Retinal pigment epithelial cell (primary cell): ENCODE measurements around the gene PPP6C.

Experiments
- DNase-seq: peaks from one replicate; pipeline ENCODE4 v3.0.0-alpha.2; 2010; ENCODE audit warnings: low read depth
- H3K4me3 ChIP-seq: 2 replicates; pipeline ENCODE4 v1.5.1; 2011; ENCODE audit warnings: mild to moderate bottlenecking, low read length, control low read depth, moderate library complexity
- CTCF ChIP-seq: conservative IDR thresholded peaks from 2 replicates; pipeline ENCODE4 v1.5.1; 2011; ENCODE audit warnings: low read depth, low read length, control low read depth, inconsistent platforms

Gene PPP6C

DNA sequence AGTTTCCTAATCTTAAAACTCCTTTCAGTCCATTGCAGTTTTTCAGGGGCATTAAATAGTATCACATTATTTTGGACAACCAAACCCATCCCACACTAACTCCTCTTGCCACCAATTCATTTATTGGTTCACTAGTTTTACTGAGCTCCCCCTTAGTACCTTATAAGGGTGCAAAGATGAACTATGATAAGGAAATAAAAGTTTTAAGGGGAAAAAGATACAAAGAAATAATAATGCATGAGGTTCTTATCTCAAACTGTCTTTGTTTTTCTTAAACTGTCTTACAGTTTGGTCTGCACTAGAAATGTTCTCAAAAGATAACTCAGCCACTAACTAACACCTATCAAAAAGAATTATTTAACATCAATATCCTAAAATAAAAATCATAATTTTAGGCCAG lies 54.6 kb downstream of the PPP6C start:
- no peak for TF ChIP-seq CTCF
- H3K4me3 ChIP-seq: no peak overlapping the region
- no peak for DNase-seq

DNA sequence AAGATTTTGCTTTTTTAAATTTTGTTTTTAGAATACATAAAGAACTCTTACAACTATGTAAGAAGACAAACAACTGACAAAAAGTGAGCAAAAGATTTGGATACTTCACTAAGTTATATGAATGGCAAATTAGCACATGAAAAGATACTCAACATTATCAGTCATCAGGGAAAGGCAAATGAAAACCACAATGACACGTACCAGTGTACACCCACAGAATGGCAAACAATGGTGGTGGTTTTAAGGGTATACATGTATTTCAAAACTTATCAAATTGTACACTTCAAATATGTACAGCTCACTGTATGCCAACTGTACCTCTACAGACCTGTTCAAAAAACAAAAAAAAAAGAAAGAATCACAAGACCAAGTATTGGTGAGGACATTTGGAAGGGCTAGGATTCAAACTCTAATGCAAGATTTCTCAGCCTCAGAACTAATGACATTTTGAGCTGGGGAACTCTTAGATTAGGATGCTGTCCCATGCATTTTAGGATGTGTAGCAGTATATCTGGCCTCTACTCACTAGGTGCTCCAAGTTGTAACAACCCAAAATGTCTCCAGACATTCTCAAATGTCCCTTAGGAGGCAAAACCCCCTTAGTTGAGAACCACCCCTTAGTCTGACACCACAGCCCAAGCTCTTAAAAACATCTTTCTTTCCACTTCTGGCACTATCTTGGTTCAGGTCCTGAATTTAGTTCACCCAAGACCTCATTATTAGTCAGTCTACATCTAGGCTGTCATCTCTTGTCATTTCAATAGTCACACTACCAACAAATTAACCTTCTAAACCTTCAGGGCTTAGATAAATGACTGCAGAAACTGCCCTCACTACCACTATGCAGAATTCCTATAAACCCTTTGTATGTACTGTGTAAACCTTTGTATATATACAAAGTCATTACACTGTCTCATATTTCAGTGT lies 55.9 kb downstream of the PPP6C start:
- no peak overlapping the region for H3K4me3 ChIP-seq
- TF ChIP-seq CTCF: no peak
- no peak for DNase-seq

DNA sequence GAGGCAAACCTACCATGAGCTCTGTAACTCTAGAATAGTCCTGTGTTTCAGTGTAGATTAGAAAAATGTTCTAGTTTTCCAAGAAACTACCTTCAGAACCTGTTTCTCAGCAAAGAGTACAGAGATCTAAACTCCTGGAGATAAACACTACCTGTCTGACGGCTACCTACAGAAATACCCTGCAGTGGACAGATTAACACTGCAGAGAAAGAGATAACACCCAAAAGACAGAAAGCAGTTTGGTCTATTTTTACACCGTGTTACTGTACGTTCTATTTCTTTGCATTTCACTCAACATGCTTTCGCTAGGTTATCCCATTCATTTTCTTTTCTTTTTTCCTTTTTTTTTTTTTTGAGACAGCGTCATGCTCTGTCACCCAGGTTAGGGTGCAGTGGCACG lies 57.8 kb downstream of the PPP6C start:
- no peak overlapping the region for H3K4me3 ChIP-seq
- TF ChIP-seq CTCF: no peak
- DNase-seq: no peak

DNA sequence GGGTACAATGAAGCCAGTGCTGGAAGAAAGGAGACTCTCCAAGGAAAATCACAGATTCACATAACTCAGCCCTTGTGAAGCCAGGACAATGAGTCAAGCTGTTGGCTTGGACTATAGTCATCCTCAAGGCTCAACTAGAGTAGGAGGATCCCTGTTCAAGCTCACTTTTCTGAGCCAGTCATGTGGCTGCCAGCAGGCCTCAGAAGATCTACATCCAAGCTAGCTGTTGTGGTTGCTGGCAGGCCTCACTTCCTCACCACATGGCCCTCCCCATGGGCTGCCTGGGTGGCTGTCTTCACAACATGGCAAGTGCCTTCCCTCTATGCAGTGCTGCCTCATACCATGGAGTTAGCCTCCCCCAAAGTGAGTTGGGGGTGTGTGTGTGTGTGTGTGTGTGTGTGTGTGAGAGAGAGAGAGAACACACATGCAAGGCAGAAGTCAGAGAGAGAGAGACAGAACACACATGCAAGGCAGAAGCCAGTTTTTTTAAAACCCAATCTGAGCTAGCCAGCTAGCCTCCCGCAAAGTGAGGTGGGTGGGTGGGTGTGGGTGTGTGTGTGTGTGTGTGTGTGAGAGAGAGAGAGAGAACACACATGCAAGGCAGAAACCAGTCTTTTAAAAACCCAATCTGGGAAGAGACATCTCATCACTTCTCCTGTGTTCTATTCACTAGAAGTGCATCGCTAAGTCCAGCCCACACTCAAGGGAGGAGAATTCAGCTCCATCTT lies 63.4 kb downstream of the PPP6C start:
- DNase-seq: peak; percentile 88
- TF ChIP-seq CTCF: no peak
- H3K4me3 ChIP-seq: no peak overlapping the region

DNA sequence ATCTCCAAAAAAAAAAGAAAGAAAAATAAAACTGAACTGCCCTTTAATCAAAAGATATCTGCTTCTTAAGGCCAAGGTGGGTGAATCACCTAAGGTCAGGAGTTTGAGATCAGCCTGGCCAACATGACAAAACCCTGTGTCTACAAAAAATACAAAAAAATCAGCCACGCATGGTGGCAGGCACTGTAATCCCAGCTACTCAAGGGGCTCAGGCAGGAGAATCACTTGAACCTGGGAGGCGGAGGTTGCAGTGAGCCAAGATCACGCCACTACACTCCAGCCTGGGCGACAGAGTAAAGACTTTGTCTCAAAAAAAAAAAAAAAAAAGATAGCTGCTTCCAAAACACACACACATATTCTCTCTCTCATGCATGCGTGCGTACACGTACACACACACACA lies 64.1 kb downstream of the PPP6C start:
- no peak overlapping the region for H3K4me3 ChIP-seq
- no peak for DNase-seq
- no peak for TF ChIP-seq CTCF

DNA sequence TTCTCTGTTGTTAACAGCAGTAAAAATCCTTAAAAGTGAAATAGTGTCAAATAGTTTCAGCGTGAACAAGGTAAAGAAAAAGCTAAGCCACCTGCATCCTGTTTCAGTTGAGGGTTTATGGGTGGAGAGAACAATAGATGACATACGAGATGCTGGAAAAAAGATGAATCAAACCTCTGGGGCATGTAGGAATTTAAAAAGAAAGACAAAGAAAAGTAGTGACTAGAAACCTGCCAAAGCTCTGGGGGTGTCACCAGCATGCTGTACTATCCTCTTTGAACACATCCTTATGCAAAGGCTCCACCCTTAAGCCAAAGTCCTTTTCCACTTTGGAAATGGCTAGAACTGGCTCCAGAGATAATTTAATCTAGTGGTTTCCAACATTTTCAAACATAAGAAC lies 68.5 kb downstream of the PPP6C start:
- no peak overlapping the region for H3K4me3 ChIP-seq
- DNase-seq: no peak
- no peak for TF ChIP-seq CTCF
